GM23248 (cell line): ENCODE measurements around the gene CYBA.

Experiments used
- EZH2 ChIP-seq: fragments of 200-600 bp; sonication (generic); IDR thresholded peaks from 2 replicates; pipeline ENCODE4 v1.6.1; 2018; ENCODE audit warnings: antibody characterized with exemption, mild to moderate bottlenecking; ENCODE audit not compliant: insufficient read depth, poor library complexity, severe bottlenecking
- EZH2phosphoT487 ChIP-seq: fragments of 200-600 bp; sonication (generic); IDR thresholded peaks from 2 replicates; pipeline ENCODE4 v1.6.1; 2018; ENCODE audit warnings: antibody characterized with exemption, moderate library complexity, mild to moderate bottlenecking, low read depth; ENCODE audit not compliant: insufficient read depth

DNA sequence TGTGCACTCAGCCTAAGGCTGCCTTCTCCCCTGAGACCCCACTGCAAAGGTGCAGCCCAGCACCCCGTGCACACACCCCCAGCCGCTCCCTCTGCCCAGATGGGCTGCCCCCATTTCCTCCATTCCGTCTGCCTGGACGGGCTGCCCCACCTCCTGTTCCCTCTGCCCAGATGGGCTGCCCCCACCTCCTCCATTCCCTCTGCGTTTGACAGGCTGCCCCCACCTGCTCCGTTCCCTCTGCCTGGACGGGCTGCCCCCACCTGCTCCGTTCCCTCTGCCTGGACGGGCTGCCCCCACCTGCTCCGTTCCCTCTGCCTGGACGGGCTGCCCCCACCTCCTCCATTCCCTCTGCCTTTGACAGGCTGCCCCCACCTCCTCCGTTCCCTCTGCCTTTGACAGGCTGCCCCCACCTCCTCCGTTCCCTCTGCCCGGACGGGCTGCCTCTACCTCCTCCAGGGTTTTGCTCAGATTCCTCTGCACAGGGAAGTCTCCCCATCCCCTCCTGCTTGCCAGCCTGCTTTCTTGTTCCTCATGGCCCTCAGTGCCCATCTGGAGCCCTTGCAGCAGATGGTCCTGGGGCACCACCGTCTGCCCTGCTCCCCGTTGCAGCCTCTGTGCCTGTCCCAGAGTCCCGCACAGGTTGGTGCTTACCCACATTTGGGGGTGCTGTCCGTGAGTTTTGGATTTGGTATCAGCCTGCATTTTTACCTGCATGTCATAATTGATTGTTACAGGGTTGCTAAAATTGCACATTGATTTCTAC, 35.9 kb downstream of the CYBA start:
- TF ChIP-seq EZH2phosphoT487 (no peak), EZH2 (no peak)
